GM21737 (cell line): ENCODE results near the gene TMEM258.

Experiments used
- ATAC-seq: cut with Tn5 transposase; IDR thresholded peaks from one replicate; pipeline ENCODE4 v1.9.1; 2021; ENCODE audit warnings: mild to moderate bottlenecking, moderate library complexity; ENCODE audit not compliant: unreplicated experiment

Gene TMEM258

GRCh38 chr11:61797263-61797944 is 5.0 kb upstream of the TMEM258 start:
- ATAC-seq: no peak

- no peak for ATAC-seq
Measured at GRCh38 chr11:61795876-61796526, 3.6 kb upstream of the TMEM258 start.

- no peak for ATAC-seq
Measured at GRCh38 chr11:61795459-61795858, 3.1 kb upstream of the TMEM258 start.

GRCh38 chr11:61794579-61794978 is 2.2 kb upstream of the TMEM258 start:
- no peak for ATAC-seq

GRCh38 chr11:61793829-61794204 is 1.4 kb upstream of the TMEM258 start:
- ATAC-seq: no peak

GRCh38 chr11:61793083-61793828 is 857 bp upstream of the TMEM258 start:
- ATAC-seq: no peak

- peak; percentile 23 for ATAC-seq
Measured at GRCh38 chr11:61791737-61792309, 576 bp downstream of the TMEM258 start.

- no peak for ATAC-seq
Measured at GRCh38 chr11:61787928-61788491, 4.4 kb downstream of the TMEM258 start.

- no peak for ATAC-seq
Measured at GRCh38 chr11:61785837-61786402, 6.5 kb downstream of the TMEM258 start.

- ATAC-seq: no peak
Measured at GRCh38 chr11:61784506-61784805, 7.9 kb downstream of the TMEM258 start.

GRCh38 chr11:61783717-61784505 is 8.5 kb downstream of the TMEM258 start:
- no peak for ATAC-seq

- no peak for ATAC-seq
Measured at GRCh38 chr11:61782841-61783240, 9.6 kb downstream of the TMEM258 start.

GRCh38 chr11:61782299-61782698 is 10.1 kb downstream of the TMEM258 start:
- ATAC-seq: no peak

- no peak for ATAC-seq
Measured at GRCh38 chr11:61781585-61781984, 10.8 kb downstream of the TMEM258 start.

- no peak for ATAC-seq
Measured at GRCh38 chr11:61780581-61781162, 11.7 kb downstream of the TMEM258 start.

GRCh38 chr11:61779666-61780525 is 12.5 kb downstream of the TMEM258 start:
- ATAC-seq: no peak

- ATAC-seq: no peak
Measured at GRCh38 chr11:61778920-61779650, 13.3 kb downstream of the TMEM258 start.

GRCh38 chr11:61778357-61778886 is 14.0 kb downstream of the TMEM258 start:
- ATAC-seq: no peak
